Measurements from ENCODE around the gene PARD3B.

DNA sequence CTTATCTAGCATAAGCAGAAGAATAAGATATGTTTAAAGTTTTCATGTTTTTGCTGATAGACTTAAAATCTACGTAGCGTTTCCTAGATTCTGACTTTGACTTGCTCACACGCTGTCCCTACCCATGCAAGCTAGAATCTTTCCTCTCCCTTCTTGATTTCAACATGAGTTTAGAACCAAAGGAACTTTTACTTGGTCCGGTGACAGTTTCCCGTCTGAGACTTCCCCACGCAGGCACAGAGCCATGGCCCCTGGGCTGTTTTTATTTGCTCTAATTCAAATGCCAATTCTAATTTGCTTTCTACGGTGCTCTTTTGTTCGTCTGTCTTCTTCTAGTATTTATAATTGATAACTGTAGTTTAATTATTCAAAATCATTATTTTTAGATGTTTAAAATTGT lies 467.7 kb downstream of the PARD3B start:
- TF ChIP-seq, protein P1, sequence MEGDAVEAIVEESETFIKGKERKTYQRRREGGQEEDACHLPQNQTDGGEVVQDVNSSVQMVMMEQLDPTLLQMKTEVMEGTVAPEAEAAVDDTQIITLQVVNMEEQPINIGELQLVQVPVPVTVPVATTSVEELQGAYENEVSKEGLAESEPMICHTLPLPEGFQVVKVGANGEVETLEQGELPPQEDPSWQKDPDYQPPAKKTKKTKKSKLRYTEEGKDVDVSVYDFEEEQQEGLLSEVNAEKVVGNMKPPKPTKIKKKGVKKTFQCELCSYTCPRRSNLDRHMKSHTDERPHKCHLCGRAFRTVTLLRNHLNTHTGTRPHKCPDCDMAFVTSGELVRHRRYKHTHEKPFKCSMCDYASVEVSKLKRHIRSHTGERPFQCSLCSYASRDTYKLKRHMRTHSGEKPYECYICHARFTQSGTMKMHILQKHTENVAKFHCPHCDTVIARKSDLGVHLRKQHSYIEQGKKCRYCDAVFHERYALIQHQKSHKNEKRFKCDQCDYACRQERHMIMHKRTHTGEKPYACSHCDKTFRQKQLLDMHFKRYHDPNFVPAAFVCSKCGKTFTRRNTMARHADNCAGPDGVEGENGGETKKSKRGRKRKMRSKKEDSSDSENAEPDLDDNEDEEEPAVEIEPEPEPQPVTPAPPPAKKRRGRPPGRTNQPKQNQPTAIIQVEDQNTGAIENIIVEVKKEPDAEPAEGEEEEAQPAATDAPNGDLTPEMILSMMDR (conservative IDR thresholded peaks at IDR 0.05 in 1 of 2, IDR thresholded peaks at IDR 0.05 in 1 of 2; ENCODE audit: low read depth in 1 of 2, low read length in 2 of 2) = no peak
- TF ChIP-seq EZH2 (IDR thresholded peaks at IDR 0.05; ENCODE audit: low read length, missing control alignments) = no peak

Data from fibroblast of lung (primary cell).